Measurements from ENCODE around the gene MYH9.
A peak's percentile ranks its signal among the peaks of the same experiment; 100 is the strongest.
"Not testable (repeated sequence)": the region's sequence is repeated elsewhere in the genome, so short reads cannot be mapped to it uniquely, and the experiment has no call there.

Gene MYH9

GRCh38 chr22:36387959-36388726, at the start of gene MYH9:
Gene MYH9 (minus strand): TSS chr22:36387967. CDS start chr22:36349236, 38,731 bp downstream.
- DNase-seq = peak; percentile 93

GRCh38 chr22:36435516-36436415, 48.0 kb upstream of the MYH9 start:
- DNase-seq = no peak

- no peak for DNase-seq
Observed at GRCh38 chr22:36433318-36434231, 45.8 kb upstream of the MYH9 start.

GRCh38 chr22:36432592-36433317, 45.0 kb upstream of the MYH9 start:
- no peak for DNase-seq

- no peak for DNase-seq
Observed at GRCh38 chr22:36431977-36432376, 44.2 kb upstream of the MYH9 start.

GRCh38 chr22:36430863-36431262, 43.1 kb upstream of the MYH9 start:
- no peak for DNase-seq

GRCh38 chr22:36427952-36428351, 40.2 kb upstream of the MYH9 start:
- DNase-seq = not testable (repeated sequence)

GRCh38 chr22:36425977-36426523, 38.3 kb upstream of the MYH9 start:
- no peak for DNase-seq

GRCh38 chr22:36424901-36425579, 37.3 kb upstream of the MYH9 start:
- no peak for DNase-seq

- DNase-seq = not testable (repeated sequence)
Observed at GRCh38 chr22:36424466-36424865, 36.7 kb upstream of the MYH9 start.

GRCh38 chr22:36423461-36424404, 36.0 kb upstream of the MYH9 start:
- no peak for DNase-seq

GRCh38 chr22:36422287-36423014, 34.7 kb upstream of the MYH9 start:
- no peak for DNase-seq

GRCh38 chr22:36419912-36420882, 32.4 kb upstream of the MYH9 start:
- DNase-seq = no peak

- DNase-seq = no peak
Observed at GRCh38 chr22:36419177-36419911, 31.6 kb upstream of the MYH9 start.

- no peak for DNase-seq
Observed at GRCh38 chr22:36417281-36417686, 29.5 kb upstream of the MYH9 start.

GRCh38 chr22:36415415-36416168, 27.8 kb upstream of the MYH9 start:
- no peak for DNase-seq
